RKO (cell line): ENCODE measurements around the gene SHFL.

Experiments used
- DNase-seq: peaks from one replicate; pipeline ENCODE4 v3.0.0-alpha.2; 2016; ENCODE audit warnings: low spot score

Gene SHFL

GRCh38 chr19:10087296-10088061 is 1.4 kb downstream of the SHFL start:
- no peak for DNase-seq

- DNase-seq = no peak
Measured at GRCh38 chr19:10088949-10089554, 2.9 kb downstream of the SHFL start.

- DNase-seq = no peak
Measured at GRCh38 chr19:10089801-10090375, 3.8 kb downstream of the SHFL start.

GRCh38 chr19:10091370-10091687 is 5.2 kb downstream of the SHFL start:
- DNase-seq = no peak

- DNase-seq = no peak
Measured at GRCh38 chr19:10091895-10092641, 6.0 kb downstream of the SHFL start.

GRCh38 chr19:10092648-10093294 is 6.7 kb downstream of the SHFL start:
- no peak for DNase-seq

- DNase-seq = peak; percentile 40
Measured at GRCh38 chr19:10093295-10094186, 7.4 kb downstream of the SHFL start.

- peak; percentile 25 for DNase-seq
Measured at GRCh38 chr19:10095622-10095947, 9.5 kb downstream of the SHFL start.

- DNase-seq = peak; percentile 95
Measured at GRCh38 chr19:10095948-10096614, 10.0 kb downstream of the SHFL start.

- DNase-seq = no peak
Measured at GRCh38 chr19:10096615-10096963, 10.5 kb downstream of the SHFL start.

GRCh38 chr19:10100163-10100785 is 14.2 kb downstream of the SHFL start:
- DNase-seq = no peak

GRCh38 chr19:10102787-10103236 is 16.7 kb downstream of the SHFL start:
- DNase-seq = no peak

- no peak for DNase-seq
Measured at GRCh38 chr19:10104130-10104513, 18.0 kb downstream of the SHFL start.

GRCh38 chr19:10104665-10105508 is 18.8 kb downstream of the SHFL start:
- no peak for DNase-seq

GRCh38 chr19:10105509-10106099 is 19.5 kb downstream of the SHFL start:
- DNase-seq = no peak

GRCh38 chr19:10106100-10106936 is 20.2 kb downstream of the SHFL start, which contains the start of gene PPAN:
TSS of gene PPAN (plus strand) at chr19:10106362. CDS start at chr19:10106395, 33 bp downstream.
- DNase-seq = peak; percentile 99

- no peak for DNase-seq
Measured at GRCh38 chr19:10107254-10107653, 21.1 kb downstream of the SHFL start.

GRCh38 chr19:10107817-10108367 is 21.8 kb downstream of the SHFL start:
- DNase-seq = no peak
